OCI-LY1 (cell line): ENCODE results near the gene KCNJ1.

Source experiments
- EZH2 ChIP-seq: fragments of 200-600 bp; sonication (generic), shearing (Covaris generic); IDR thresholded peaks from 2 replicates; pipeline ENCODE4 v1.8.0; 2017; ENCODE audit warnings: borderline replicate concordance, mixed run types, mild to moderate bottlenecking, antibody characterized with exemption, low read length, moderate library complexity, mixed read lengths
- TF ChIP-seq, protein P1 (sequence below): fragments of 200-600 bp; sonication (generic), shearing (Covaris generic); IDR thresholded peaks from 2 replicates; pipeline ENCODE4 v1.5.1; 2017; ENCODE audit warnings: mild to moderate bottlenecking, antibody characterized with exemption, low read length, moderate library complexity, mixed read lengths

DNA sequence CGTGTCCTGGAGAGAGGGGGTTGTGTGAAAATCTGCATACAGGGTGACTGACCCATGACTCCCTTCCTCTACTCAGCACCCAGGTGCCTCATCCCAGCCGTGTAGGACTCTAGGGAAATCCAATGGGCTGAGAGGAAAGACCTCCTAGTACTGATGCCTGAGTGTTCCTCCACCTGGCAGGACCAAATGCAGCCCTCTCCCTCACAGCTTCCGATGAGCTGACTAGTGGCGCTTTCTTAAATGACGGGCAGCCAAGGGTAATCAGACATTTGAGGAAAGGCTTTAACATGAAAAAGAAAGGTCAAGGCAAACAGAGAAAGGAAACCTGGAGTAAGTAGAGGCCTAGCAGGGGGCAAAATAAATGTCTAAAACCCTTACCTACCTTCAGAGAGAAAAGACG is 5.0 kb upstream of the KCNJ1 start:
- TF ChIP-seq, protein P1, sequence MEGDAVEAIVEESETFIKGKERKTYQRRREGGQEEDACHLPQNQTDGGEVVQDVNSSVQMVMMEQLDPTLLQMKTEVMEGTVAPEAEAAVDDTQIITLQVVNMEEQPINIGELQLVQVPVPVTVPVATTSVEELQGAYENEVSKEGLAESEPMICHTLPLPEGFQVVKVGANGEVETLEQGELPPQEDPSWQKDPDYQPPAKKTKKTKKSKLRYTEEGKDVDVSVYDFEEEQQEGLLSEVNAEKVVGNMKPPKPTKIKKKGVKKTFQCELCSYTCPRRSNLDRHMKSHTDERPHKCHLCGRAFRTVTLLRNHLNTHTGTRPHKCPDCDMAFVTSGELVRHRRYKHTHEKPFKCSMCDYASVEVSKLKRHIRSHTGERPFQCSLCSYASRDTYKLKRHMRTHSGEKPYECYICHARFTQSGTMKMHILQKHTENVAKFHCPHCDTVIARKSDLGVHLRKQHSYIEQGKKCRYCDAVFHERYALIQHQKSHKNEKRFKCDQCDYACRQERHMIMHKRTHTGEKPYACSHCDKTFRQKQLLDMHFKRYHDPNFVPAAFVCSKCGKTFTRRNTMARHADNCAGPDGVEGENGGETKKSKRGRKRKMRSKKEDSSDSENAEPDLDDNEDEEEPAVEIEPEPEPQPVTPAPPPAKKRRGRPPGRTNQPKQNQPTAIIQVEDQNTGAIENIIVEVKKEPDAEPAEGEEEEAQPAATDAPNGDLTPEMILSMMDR, result no peak
- no peak for TF ChIP-seq EZH2
